Fibroblast of peridontal ligament (primary cell): ENCODE data around the gene SLC16A5.
A peak's percentile ranks its signal among the peaks of the same experiment; 100 is the strongest.
"Not testable (repeated sequence)": the region's sequence is repeated elsewhere in the genome, so short reads cannot be mapped to it uniquely, and the experiment has no call there.

Experiments
- DNase-seq: peaks from one replicate; pipeline ENCODE4 v3.0.0-alpha.2; 2010; ENCODE audit errors: extremely low read depth

The SLC16A5 gene

DNA sequence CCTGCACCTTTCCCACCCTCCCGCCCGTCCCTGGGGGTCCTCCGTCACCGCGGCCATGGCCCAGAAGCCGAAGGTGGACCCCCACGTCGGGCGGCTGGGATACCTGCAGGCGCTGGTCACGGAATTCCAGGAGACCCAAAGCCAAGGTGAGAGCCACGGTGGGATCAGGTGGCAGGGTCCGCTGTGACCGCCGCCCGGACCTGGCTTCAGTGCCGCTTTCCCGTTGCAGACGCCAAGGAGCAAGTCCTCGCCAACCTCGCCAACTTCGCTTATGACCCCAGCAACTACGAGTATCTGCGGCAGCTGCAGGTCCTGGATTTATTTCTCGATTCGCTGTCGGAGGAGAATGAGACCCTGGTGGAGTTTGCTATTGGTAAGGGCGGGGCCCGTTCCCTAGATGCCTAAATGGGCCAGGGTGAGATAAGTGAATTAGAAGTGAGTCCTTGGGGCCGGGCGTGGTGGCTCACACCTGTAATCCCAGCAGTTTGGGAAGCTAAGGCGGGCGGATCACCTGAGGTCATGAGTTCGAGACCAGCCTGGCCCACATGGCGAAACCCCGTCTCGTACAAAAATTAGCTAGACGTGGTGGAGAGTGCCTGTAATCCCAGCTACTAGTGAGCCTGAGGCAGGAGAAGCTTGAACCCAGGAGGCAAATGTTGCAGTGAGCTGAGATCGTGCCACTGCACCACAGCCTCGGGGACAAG lies 22.6 kb downstream of the SLC16A5 start:
- DNase-seq = no peak

DNA sequence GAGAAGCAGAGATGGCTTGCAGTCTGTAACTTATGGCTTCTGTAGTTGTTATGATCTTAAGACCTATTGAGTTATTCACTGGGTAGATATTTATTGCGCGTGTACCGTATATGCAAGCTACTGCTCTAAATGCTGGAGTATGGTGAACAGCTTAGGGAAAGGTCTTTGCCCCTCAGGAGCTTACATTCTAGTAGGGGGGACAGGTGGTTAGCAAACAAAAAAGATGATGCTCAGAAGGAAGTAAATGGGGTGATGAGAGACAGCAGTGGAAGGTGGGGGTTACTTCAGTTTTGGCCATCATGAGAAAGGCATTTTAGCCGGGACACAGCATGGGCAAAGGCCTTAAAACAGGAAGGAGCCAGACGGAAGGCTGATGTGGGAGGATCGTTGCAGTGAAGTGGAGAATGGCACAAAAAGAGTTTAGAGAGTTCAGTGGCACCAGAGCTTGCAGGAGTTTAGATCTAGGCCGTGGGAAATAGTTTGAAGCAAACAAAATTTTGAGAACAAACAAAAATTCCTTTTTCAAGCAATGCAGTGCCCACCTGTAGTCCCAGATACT lies 24.1 kb downstream of the SLC16A5 start:
- DNase-seq = no peak

DNA sequence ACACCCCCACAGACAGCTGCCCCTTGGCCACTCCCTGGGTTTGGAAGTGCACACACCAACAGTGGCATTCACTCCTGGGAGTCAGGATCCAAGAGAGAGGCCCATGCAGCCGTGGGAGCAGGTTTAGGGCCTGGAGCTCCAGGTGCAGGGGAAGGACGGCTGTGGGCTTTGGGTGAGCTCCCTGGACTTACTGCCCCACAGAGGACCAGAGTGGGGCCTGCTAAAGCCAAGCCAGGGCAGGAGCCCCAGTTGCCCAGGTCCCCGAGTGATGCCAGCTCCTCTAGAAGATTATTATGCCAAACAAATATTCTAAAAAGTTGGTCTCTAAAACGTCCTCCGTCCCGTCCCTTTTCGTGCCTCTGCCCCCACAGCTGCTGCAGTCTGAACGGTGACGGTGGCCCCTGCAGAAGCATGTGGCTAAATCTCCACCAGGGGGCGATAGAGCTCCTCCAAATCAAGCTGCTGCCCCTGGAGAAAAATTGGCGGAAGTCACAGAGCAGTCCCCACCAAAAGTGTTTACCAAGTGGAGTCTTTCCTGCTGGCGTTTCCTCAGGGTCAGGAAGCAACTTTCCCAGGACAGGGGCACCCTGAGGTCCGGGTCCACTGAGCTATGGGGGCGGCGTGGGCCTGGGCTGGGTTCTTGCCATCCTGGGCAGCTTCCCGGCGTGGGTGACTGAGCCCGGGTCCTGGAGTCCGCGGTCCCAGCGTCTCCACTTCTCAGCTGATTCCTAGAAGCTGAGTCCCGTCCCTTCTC lies 26.2 kb downstream of the SLC16A5 start:
- DNase-seq = peak; percentile 94

GRCh38 chr17:75114552-75115314 lies 27.0 kb downstream of the SLC16A5 start:
- DNase-seq = peak; percentile 31

GRCh38 chr17:75115555-75115954 lies 27.8 kb downstream of the SLC16A5 start:
- peak; percentile 32 for DNase-seq

- DNase-seq = no peak
Observed at GRCh38 chr17:75116737-75117136, 29.0 kb downstream of the SLC16A5 start.

- DNase-seq = no peak
Observed at GRCh38 chr17:75118307-75118706, 30.6 kb downstream of the SLC16A5 start.

GRCh38 chr17:75124041-75124818 lies 36.5 kb downstream of the SLC16A5 start:
- no peak for DNase-seq

DNA sequence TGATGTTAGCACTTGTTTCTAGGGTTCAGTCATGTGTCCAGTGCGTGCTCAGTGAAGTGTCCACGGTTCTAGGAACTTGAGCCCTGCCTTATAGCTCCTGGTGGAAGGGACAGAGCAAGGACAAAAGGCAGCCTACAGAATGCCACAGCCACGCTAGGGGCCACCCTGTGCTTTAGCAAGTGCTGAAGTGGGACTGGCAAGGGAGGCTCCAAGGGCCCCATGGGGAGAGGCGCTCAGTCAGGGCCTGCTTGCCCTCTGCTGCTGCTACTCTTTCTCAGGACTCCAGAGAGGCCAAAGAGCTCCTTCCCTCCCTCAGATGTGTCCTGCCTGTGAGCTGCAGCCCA lies 37.0 kb downstream of the SLC16A5 start:
- no peak for DNase-seq

GRCh38 chr17:75125984-75126383 lies 38.2 kb downstream of the SLC16A5 start:
- no peak for DNase-seq

GRCh38 chr17:75126954-75127353 lies 39.2 kb downstream of the SLC16A5 start:
- no peak for DNase-seq

DNA sequence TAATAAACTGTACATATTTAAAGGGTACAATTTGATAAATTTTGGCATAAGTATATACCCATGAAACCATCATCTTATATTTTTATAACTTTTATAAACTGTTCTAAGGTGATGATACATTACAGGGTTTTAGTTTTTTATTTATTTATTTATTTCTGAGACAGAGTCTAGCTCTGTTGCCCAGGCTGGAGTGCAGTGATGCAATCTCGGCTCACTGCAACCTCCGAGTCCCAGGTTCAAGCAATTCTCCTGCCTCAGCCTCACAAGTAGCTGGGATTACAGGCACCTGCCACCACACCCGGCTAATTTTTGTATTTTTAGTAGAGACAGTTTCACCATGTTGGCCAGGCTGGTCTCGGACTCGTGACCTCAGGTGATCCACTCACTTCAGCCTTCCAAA lies 40.2 kb downstream of the SLC16A5 start:
- DNase-seq = not testable (repeated sequence)

DNA sequence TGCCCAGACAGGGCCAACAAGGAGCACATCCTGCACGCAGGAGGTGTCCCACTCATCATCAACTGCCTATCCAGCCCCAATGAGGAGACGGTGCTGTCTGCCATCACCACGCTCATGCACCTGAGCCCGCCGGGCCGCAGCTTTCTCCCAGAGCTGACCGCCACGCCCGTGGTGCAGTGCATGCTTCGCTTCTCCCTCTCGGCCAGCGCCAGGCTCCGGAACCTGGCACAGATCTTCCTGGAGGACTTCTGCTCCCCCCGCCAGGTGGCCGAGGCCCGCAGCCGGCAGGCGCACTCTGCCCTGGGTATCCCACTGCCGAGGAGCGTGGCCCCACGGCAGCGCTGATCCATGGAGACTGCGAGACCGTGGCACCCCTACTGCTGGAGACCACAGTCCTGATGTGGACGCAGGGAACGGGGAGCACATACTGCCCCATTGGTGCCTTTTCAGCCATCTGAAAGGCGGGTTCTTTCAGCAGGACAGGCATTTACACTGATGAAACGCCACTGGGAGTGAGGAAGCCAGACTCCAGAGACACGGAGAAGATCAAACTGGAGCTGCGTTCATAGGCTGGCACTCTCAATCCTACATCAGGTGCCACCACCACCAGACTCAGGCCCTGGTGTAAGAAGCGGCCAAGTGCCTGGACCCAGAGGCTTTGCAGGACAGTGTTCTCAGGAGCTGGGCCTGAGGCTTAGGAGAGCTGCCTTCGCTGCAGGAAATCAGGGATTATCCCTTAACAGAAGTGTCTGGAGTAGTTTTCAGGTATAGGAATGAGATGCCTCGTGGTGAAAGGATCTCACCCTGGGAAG lies 41.1 kb downstream of the SLC16A5 start:
- DNase-seq = no peak

DNA sequence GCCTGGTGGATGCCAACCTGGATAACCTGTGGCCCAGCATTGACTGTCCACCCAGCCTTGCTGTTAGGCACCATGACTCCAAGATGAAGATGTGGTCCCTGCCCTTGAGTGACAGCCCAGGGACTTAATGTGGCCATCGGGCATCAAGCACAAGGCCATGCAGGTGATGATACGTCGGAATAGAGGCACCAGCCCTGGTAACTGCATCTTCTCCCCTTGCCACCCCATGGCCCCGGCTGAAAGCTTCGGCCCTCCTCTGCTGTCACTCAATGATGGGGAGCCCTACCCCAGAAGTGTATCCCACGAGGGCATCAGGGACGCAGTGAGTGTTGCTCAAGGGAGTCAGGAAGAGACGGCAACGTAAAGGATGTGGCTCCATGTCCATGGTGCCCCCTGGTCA lies 41.8 kb downstream of the SLC16A5 start:
- no peak for DNase-seq

DNA sequence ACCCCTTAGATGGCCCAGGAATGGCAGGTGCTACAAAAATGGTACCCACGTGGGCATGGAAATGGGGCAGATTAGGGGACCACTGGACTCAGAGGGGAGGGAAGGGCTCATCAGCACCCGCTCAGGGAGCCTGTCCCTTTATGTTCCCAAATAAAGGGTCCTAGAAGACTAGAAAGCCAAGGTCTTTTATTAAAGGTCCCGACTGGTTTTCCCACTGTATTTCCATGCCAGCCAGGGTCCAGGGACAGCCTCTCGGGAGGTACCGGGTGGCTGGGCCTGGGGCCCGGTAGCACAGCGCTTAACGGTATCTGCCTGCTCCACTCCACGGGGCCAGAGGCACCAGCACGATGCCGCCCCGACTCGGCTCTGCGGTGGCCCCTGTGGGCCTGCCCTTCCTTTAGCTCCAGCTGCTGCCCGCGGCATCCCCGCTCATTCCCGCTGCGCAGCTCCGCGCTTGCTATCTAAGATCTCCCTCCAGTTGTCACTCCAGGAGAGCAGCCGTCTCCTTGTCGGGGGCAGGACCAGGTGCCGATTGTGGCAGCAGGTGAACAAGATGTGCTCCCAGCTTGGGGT lies 42.4 kb downstream of the SLC16A5 start:
- DNase-seq = no peak

- peak; percentile 44 for DNase-seq
Observed at GRCh38 chr17:75130632-75131277, 43.0 kb downstream of the SLC16A5 start.

DNA sequence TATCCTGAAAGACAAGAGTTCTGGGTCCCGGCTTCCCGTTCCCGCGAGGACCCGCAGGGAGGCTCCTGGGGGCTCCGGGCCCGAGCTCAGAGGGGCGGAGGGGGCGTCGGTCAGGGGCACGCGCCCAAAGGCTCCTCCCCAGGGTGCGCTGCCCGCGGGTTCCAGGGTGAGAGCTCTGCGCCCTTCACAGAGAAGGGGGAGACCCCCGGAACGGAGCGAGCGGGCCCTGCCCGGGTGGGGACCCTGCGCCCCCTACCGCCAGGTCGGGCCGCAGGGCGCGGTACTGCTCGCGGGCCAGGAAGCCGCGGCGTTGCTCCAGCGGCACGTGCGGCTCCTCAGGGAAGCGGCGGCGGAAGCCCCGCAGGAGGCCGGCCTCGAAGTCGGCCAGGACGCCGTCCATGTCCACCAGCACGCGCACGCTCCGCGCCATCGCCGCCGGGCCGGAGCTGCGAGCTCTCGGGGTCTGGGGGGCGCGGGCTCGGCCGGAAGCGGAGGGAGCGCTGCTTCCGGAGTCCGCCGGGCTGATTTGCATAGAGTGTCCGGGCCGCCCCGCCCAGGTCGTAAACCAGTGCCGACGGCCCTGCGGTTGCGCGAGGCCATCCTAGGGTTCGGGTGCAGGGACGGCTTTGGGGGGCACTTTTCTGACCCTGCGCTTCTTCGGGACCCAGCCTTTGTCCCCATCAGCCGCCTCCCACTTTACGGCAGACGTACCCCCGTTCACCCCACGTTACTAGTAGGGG lies 43.7 kb downstream of the SLC16A5 start, which contains the start of gene NT5C:
NT5C (minus strand) TSS at position 465 of the 740 bp plus-strand sequence; CDS start at position 430, 35 bp downstream.
- DNase-seq = peak; percentile 59

DNA sequence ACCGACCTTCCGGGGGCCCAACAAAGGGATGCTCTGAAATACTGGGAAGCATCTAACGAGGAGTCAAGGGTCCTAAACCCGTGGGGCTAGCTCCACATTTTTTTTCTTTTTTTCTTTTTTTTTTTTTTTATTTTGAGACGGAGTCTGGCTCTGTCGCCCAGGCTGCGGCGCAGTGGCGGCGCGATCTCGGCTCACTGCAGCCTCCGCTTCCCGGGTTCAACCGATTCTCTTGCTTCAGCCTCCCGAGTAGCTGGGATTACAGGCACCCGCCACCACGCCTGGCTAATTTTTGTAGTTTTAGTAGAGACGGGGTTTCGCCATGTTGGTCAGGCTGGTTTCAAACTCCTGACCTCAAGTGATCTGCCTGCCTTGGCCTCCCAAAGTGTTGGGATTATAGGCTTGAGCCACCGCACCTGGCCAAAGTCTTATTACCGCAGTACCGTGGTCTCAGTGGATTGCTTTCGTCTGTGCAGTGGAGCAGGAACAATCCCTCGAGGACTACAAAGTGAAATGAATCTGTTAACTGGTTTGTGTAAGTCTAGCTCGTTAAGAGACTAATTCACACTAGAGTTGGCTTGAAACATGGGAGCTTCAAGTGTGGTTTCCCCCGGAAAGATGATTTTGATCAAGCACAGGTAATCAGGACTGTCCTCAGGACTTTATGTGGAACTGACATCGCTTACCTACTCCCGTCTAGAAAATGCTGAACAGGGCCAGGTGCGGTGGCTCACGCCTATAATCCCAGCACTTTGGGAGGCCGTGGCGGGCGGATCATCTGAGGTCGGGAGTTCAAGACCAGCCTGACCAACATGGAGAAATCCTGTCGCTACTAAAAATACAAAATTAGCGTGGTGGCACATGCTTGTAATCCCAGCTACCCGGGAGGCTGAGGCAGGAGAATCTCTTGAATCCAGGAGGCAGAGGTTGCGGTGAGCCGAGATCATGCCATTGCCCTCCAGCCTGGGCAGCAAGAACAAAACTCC lies 44.6 kb downstream of the SLC16A5 start:
- not testable (repeated sequence) for DNase-seq
